Measurements from ENCODE around the gene ENOX1.

DNA sequence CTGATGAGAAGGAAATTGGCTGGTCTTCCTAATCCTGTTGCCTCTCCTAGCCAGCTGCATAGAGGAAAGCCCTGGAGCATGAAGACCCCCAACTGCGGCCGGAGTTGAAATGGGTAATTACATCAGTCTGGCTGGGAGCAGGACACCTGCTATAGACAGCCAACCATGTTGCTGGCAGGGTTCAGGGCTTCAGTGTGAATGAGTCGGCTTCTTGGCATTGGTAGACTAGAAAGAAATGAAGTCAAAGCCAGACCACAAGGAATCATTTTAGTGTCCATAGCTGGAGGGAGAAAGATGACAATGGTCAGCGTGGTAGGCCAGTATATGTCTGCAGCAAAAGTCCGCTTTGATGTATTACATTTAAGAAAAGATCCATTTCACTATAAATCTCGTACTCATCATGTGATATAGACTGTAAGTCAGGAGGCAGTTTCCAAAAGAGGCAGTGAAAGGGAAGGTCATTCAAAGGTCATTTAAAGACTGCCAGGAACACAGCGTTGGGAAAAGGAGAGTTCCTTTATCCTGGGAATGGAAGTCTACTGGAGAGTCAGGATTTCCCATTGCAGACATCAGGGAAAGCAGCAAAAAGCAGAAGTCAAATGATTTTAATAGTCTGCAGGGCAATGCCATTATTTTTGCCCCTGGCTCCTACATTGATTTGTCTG, 500.7 kb downstream of the ENOX1 start:
- no peak for TF ChIP-seq EZH2 (IDR thresholded peaks at IDR 0.05; ENCODE audit: low read depth)
- TF ChIP-seq, protein P1, sequence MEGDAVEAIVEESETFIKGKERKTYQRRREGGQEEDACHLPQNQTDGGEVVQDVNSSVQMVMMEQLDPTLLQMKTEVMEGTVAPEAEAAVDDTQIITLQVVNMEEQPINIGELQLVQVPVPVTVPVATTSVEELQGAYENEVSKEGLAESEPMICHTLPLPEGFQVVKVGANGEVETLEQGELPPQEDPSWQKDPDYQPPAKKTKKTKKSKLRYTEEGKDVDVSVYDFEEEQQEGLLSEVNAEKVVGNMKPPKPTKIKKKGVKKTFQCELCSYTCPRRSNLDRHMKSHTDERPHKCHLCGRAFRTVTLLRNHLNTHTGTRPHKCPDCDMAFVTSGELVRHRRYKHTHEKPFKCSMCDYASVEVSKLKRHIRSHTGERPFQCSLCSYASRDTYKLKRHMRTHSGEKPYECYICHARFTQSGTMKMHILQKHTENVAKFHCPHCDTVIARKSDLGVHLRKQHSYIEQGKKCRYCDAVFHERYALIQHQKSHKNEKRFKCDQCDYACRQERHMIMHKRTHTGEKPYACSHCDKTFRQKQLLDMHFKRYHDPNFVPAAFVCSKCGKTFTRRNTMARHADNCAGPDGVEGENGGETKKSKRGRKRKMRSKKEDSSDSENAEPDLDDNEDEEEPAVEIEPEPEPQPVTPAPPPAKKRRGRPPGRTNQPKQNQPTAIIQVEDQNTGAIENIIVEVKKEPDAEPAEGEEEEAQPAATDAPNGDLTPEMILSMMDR (conservative IDR thresholded peaks at IDR 0.05), result no peak
